Measurements from ENCODE around the gene SIGLEC1. TPM values are rescaled to one million over a fixed set of nuclear protein-coding genes. Genes with fewer than 3 reads are reported as not detected.
A peak's percentile ranks its signal among the peaks of the same experiment; 100 is the strongest.

SIGLEC1 gene
- total RNA-seq, 1 experiment from 2014 or later: not detected

GRCh38 chr20:3751675-3752385 is 39.4 kb upstream of the SIGLEC1 start:
- ChIA-PET POLR2A (ENCODE audit: low non-redundant PET) (no interaction called here), CTCF (interaction anchor here (0.6 kb wide), 1 partner anchor 320 kb away, joined by 3 read pairs; no protein-coding TSS in a partner anchor)
- Histone ChIP-seq H3K4me1 (ENCODE audit: insufficient read depth, low read length, poor library complexity, severe bottlenecking) (no peaks in the 10 kb centered on the region), H3K27me3 (replicated peaks; ENCODE audit: insufficient read depth, low read depth, low read length, poor library complexity) (no peaks in the 10 kb centered on the region), H3K9me3 (ENCODE audit: low read depth, low read length, poor library complexity, severe bottlenecking) (no peaks in the 10 kb centered on the region), H3K4me3 (ENCODE audit: low read depth, low read length, poor library complexity, severe bottlenecking) (no peak overlapping the region), H3K36me3 (ENCODE audit: insufficient read depth, low read length, poor library complexity, severe bottlenecking) (peaks cover 5% of the 10 kb centered on the region), H3K27ac (ENCODE audit: low read depth, low read length, poor library complexity, severe bottlenecking) (no peak overlapping the region)
- no TSS peak for BruUV-seq (replicated peaks)
- no peak for DNase-seq (ENCODE audit: low spot score)
- intact Hi-C loops (cut with micrococcal nuclease; ENCODE audit: unreplicated experiment): no loop called here
- TF ChIP-seq EZH2 (IDR thresholded peaks at IDR 0.05; ENCODE audit: borderline replicate concordance, low read depth, low read length, poor library complexity, severe bottlenecking): no peak
- TF ChIP-seq CTCF (conservative IDR thresholded peaks at IDR 0.05; ENCODE audit: low read depth, low read length): no peak

GRCh38 chr20:3751305-3751674 is 38.9 kb upstream of the SIGLEC1 start:
- H3K4me3 ChIP-seq (ENCODE audit: low read depth, low read length, poor library complexity, severe bottlenecking): no peak overlapping the region
- no peaks in the 10 kb centered on the region for H3K9me3 ChIP-seq (ENCODE audit: low read depth, low read length, poor library complexity, severe bottlenecking)
- intact Hi-C loops (cut with micrococcal nuclease; ENCODE audit: unreplicated experiment): no loop called here
- POLR2A ChIA-PET (ENCODE audit: low non-redundant PET): no interaction called here
- CTCF ChIA-PET: no interaction called here
- TF ChIP-seq CTCF (conservative IDR thresholded peaks at IDR 0.05; ENCODE audit: low read depth, low read length): no peak
- no peak for TF ChIP-seq EZH2 (IDR thresholded peaks at IDR 0.05; ENCODE audit: borderline replicate concordance, low read depth, low read length, poor library complexity, severe bottlenecking)
- H3K36me3 ChIP-seq (ENCODE audit: insufficient read depth, low read length, poor library complexity, severe bottlenecking): peaks cover 1% of the 10 kb centered on the region
- H3K27ac ChIP-seq (ENCODE audit: low read depth, low read length, poor library complexity, severe bottlenecking): no peak overlapping the region
- no peak for DNase-seq (ENCODE audit: low spot score)
- BruUV-seq (replicated peaks): no TSS peak
- no peaks in the 10 kb centered on the region for H3K27me3 ChIP-seq (replicated peaks; ENCODE audit: insufficient read depth, low read depth, low read length, poor library complexity)
- no peaks in the 10 kb centered on the region for H3K4me1 ChIP-seq (ENCODE audit: insufficient read depth, low read length, poor library complexity, severe bottlenecking)

- intact Hi-C loops (cut with micrococcal nuclease; ENCODE audit: unreplicated experiment): no loop called here
- POLR2A ChIA-PET (ENCODE audit: low non-redundant PET): no interaction called here
- CTCF ChIA-PET: no interaction called here
- no peaks in the 10 kb centered on the region for H3K27me3 ChIP-seq (replicated peaks; ENCODE audit: insufficient read depth, low read depth, low read length, poor library complexity)
- H3K36me3 ChIP-seq (ENCODE audit: insufficient read depth, low read length, poor library complexity, severe bottlenecking): no peaks in the 10 kb centered on the region
- H3K4me3 ChIP-seq (ENCODE audit: low read depth, low read length, poor library complexity, severe bottlenecking): no peak overlapping the region
- peak; percentile 32 for DNase-seq (ENCODE audit: low spot score)
- no peaks in the 10 kb centered on the region for H3K9me3 ChIP-seq (ENCODE audit: low read depth, low read length, poor library complexity, severe bottlenecking)
- H3K4me1 ChIP-seq (ENCODE audit: insufficient read depth, low read length, poor library complexity, severe bottlenecking): no peaks in the 10 kb centered on the region
- H3K27ac ChIP-seq (ENCODE audit: low read depth, low read length, poor library complexity, severe bottlenecking): no peak overlapping the region
- no TSS peak for BruUV-seq (replicated peaks)
- TF ChIP-seq CTCF (conservative IDR thresholded peaks at IDR 0.05; ENCODE audit: low read depth, low read length) (peak; percentile 45), EZH2 (IDR thresholded peaks at IDR 0.05; ENCODE audit: borderline replicate concordance, low read depth, low read length, poor library complexity, severe bottlenecking) (no peak)
These were observed 37.5 kb upstream of the SIGLEC1 start for GRCh38 chr20:3749689-3750531.
